GM12878 (cell line): Measurements from ENCODE around the gene MRPS18B. TPM values are rescaled to one million over a fixed set of nuclear protein-coding genes. Genes with fewer than 3 reads are reported as not detected.

ENCODE experiments used
- ATAC-seq: fragments of 200-7000 bp; cut with Tn5 transposase; 3 replicates; pipeline ENCODE4 v1.9.1; 2020; ENCODE audit warnings: mild to moderate bottlenecking, moderate library complexity
- Bru-seq: library from RNA; stranded (reverse); fragments of 400-500 nt; gene quantifications from one replicate; lab custom pipeline; 2021; lab: Mats Ljungman, UMichigan
- BruChase-seq, 2 experiments: library from RNA; stranded (reverse); fragments of 400-500 nt; gene quantifications; one replicate each; lab custom pipeline; 2021; lab: Mats Ljungman, UMichigan
- BruUV-seq: library from RNA; stranded (reverse); fragments of 400-500 nt; replicated peaks from 2 replicates; lab custom pipeline; 2021; lab: Mats Ljungman, UMichigan
- CTCF ChIA-PET: fragments of 300-600 bp; sonication (Branson Sonifier 250); formaldehyde crosslinking; extraction: SDS; loops from one replicate; lab custom pipeline; 2021; ENCODE audit warnings: inconsistent platforms; lab: Yijun Ruan, JAX
- POLR2A ChIA-PET: fragments of 350-600 bp; formaldehyde crosslinking; extraction: SDS; loops from one replicate; lab custom pipeline; 2021; ENCODE audit warnings: inconsistent platforms; lab: Charles Lee
- RAD21 ChIA-PET: fragments of 300-600 bp; sonication (Branson Sonifier 250); formaldehyde crosslinking; loops from one replicate; lab custom pipeline; 2023; ENCODE audit warnings: antibody characterized with exemption; ENCODE audit not compliant: unreplicated experiment; lab: Charles Lee
- SMC1A ChIA-PET: fragments of 300-600 bp; sonication (Branson Sonifier 250); formaldehyde crosslinking; loops from one replicate; lab custom pipeline; 2023; ENCODE audit not compliant: unreplicated experiment, uncharacterized antibody; lab: Charles Lee
- DNase-seq: peaks from one replicate; pipeline ENCODE4 v3.0.0-alpha.2; 2011; ENCODE audit warnings: low read depth, low spot score
- FAIRE-seq: peaks from 3 replicates; lab custom pipeline; 2011; peaks lifted over from hg19 to GRCh38; lab: Jason Lieb, UNC
- H2AFZ ChIP-seq: 2 replicates; pipeline ENCODE4 v1.6.0; 2011; ENCODE audit warnings: low read depth, low read length, control low read depth; ENCODE audit not compliant: control insufficient read depth
- H3K27ac ChIP-seq: 2 replicates; pipeline ENCODE4 v1.5.1; 2011; ENCODE audit warnings: control low read depth; ENCODE audit not compliant: control insufficient read depth, insufficient read depth
- H3K27me3 ChIP-seq, 2 experiments: replicated peaks in 1 of 2; 2 replicates each; pipeline versions ENCODE4 v1.6.0 to v1.6.1; 2011; ENCODE audit warnings: low read length in 1 of 2; ENCODE audit not compliant: control insufficient read depth in 2 of 2, insufficient read depth in 2 of 2
- H3K36me3 ChIP-seq, 2 experiments: 2 replicates each; pipeline ENCODE4 v1.5.1; 2011; ENCODE audit warnings: low read length in 1 of 2; ENCODE audit not compliant: control insufficient read depth in 2 of 2, insufficient read depth in 2 of 2
- H3K4me1 ChIP-seq: 2 replicates; pipeline ENCODE4 v1.6.1; 2011; ENCODE audit warnings: mild to moderate bottlenecking, low read length, moderate library complexity, mixed read lengths; ENCODE audit not compliant: control insufficient read depth, insufficient read depth
- H3K4me2 ChIP-seq: 2 replicates; pipeline ENCODE4 v1.6.0; 2011; ENCODE audit warnings: control low read depth; ENCODE audit not compliant: control insufficient read depth, insufficient read depth
- H3K4me3 ChIP-seq: fragments of 200-600 bp; sonication (generic); 2 replicates; pipeline ENCODE4 v1.5.1; 2016
- H3K79me2 ChIP-seq: 2 replicates; pipeline ENCODE4 v1.6.0; 2011; ENCODE audit warnings: low read length; ENCODE audit not compliant: control insufficient read depth, insufficient read depth
- H3K9ac ChIP-seq: 2 replicates; pipeline ENCODE4 v1.8.0; 2011; ENCODE audit warnings: low read length, control low read depth, mixed read lengths; ENCODE audit not compliant: control insufficient read depth, insufficient read depth
- H3K9me3 ChIP-seq: replicated peaks from 3 replicates; pipeline ENCODE4 v1.5.1; 2011; ENCODE audit warnings: mild to moderate bottlenecking, low read length; ENCODE audit not compliant: control insufficient read depth, insufficient read depth
- H4K20me1 ChIP-seq: 2 replicates; pipeline ENCODE4 v1.6.0; 2011; ENCODE audit not compliant: control insufficient read depth, insufficient read depth
- ATF2 ChIP-seq: IDR thresholded peaks from 2 replicates; pipeline ENCODE4 v1.6.1; 2012; ENCODE audit warnings: low read length, inconsistent platforms
- EZH2 ChIP-seq: IDR thresholded peaks from 2 replicates; pipeline ENCODE4 v1.6.1; 2012; ENCODE audit warnings: low read depth, mild to moderate bottlenecking, control low read depth, inconsistent platforms, low read length, borderline replicate concordance; ENCODE audit not compliant: control insufficient read depth
- GABPA ChIP-seq: IDR thresholded peaks from 2 replicates; pipeline ENCODE4 v1.6.1; 2014; ENCODE audit warnings: antibody characterized with exemption, low read depth, mild to moderate bottlenecking, inconsistent platforms
- NR2C1 ChIP-seq: fragments of 450-650 bp; IDR thresholded peaks from 2 replicates; pipeline ENCODE4 v1.6.1; 2017; ENCODE audit warnings: antibody characterized with exemption, mild to moderate bottlenecking, moderate library complexity
- NRF1 ChIP-seq: conservative IDR thresholded peaks from 2 replicates; pipeline ENCODE4 v1.6.1; 2011; ENCODE audit warnings: mild to moderate bottlenecking, low read depth, low read length, improper control_type of control experiment
- POLR2A ChIP-seq: IDR thresholded peaks from 2 replicates; pipeline ENCODE4 v1.6.1; 2011; ENCODE audit warnings: low read depth, mild to moderate bottlenecking, low read length
- RELA ChIP-seq: fragments of 450-650 bp; IDR thresholded peaks from 2 replicates; pipeline ENCODE4 v1.8.0; 2014; ENCODE audit warnings: borderline replicate concordance; ENCODE audit not compliant: partially characterized antibody
- SREBF2 ChIP-seq: IDR thresholded peaks from 2 replicates; pipeline ENCODE4 v1.6.1; 2012; ENCODE audit warnings: mild to moderate bottlenecking, low read length
- TAF1 ChIP-seq: IDR thresholded peaks from 2 replicates; pipeline ENCODE4 v1.6.1; 2011; ENCODE audit warnings: mild to moderate bottlenecking, low read depth, low read length, borderline replicate concordance
- TCF3 ChIP-seq: IDR thresholded peaks from 2 replicates; pipeline ENCODE4 v1.6.1; 2012; ENCODE audit warnings: low read depth, mild to moderate bottlenecking, low read length, borderline replicate concordance; ENCODE audit not compliant: insufficient read depth
- ZBTB40 ChIP-seq: fragments of 450-650 bp; IDR thresholded peaks from 2 replicates; pipeline ENCODE4 v1.6.1; 2016; ENCODE audit warnings: mild to moderate bottlenecking, moderate library complexity, borderline replicate concordance
- WGBS: methylation state at CpG from one replicate; pipeline ENCODE4 v1.1.6; 2016; ENCODE audit warnings: low lambda C conversion rate; ENCODE audit not compliant: insufficient replicate concordance, insufficient coverage; ENCODE audit errors: missing lambda C conversion rate; 5-methylcytosine and 5-hydroxymethylcytosine counted together
- in situ Hi-C: fragments of 300-500 bp; cut with MboI; formaldehyde crosslinking; loops from 9 replicates; pipeline ENCODE4 v1.14.3; 2018; ENCODE audit warnings: mixed read lengths
- intact Hi-C: fragments of 100-400 bp; cut with micrococcal nuclease; formaldehyde crosslinking; loops from one replicate; pipeline ENCODE4 v1.14.2; 2022; ENCODE audit not compliant: unreplicated experiment
- long read RNA-seq, 2 experiments: library from polyadenylated mRNA; unstranded; transcript quantifications; one replicate each; pipeline ENCODE4 v2.0.0, GENCODE V29; 2019 to 2020
- polyA minus RNA-seq, 3 experiments: library from RNA; depleted of rRNA, polyadenylated mRNA; stranded (reverse); fragments of >200 nt; gene quantifications; 2 replicates each; pipeline ENCODE4 v1.2.3, GENCODE V29; 2011
- polyA plus RNA-seq, 11 experiments: library from polyadenylated mRNA; depleted of rRNA in 4 of 11; unstranded in 6 of 11; stranded (reverse) in 5 of 11; fragments of >200 nt; fragmentation: Nextera tagmentation in 4 of 11; fragmentation: Illumina TruSeq in 1 of 11; extraction: Ambion mirVana in 4 of 11; extraction: Trizol in 1 of 11; gene quantifications; 1 replicate in 1 of 11; 2 replicates in 10 of 11; pipeline versions ENCODE4 v1.2.1 to v1.2.3, GENCODE V29; 2011 to 2016; ENCODE audit warnings: inconsistent platforms in 2 of 11, missing spikeins in 2 of 11, low read depth in 1 of 11
- total RNA-seq, 4 experiments: library from RNA; depleted of rRNA in 3 of 4; stranded (reverse); fragments of >200 nt in 3 of 4; fragmentation: Illumina TruSeq in 1 of 4; extraction: Trizol in 1 of 4; gene quantifications; 2 replicates each; pipeline versions ENCODE4 v1.2.1 to v1.2.3, GENCODE V29; 2013 to 2021

Gene MRPS18B
- total RNA-seq (2013; cell fraction: nucleolus; rRNA removed) = 29.8 and 30.1 TPM in 2 replicates
- total RNA-seq (2014; rRNA removed) = 108 and 113 TPM in 2 replicates
- 112 and 121 TPM in 2 replicates for total RNA-seq (2014; rRNA removed; fragmentation: Illumina TruSeq; extraction: Trizol)
- total RNA-seq (2021) = 80.9 and 87.7 TPM in 2 replicates
- polyA plus RNA-seq (2011; ENCODE audit: low read depth) = 75.6 TPM
- polyA plus RNA-seq (2011; rRNA removed) = 104 and 133 TPM in 2 replicates
- polyA plus RNA-seq (2011; cell fraction: cytosol; rRNA removed) = 163 and 222 TPM in 2 replicates
- polyA plus RNA-seq (2011; cell fraction: nucleus; rRNA removed) = 53.8 and 56.7 TPM in 2 replicates
- polyA plus RNA-seq (2012) = 87.0 and 101 TPM in 2 replicates
- 208 and 218 TPM in 2 replicates for polyA plus RNA-seq (2014; fragmentation: Illumina TruSeq; extraction: Trizol)
- polyA plus RNA-seq (2014; fragmentation: Nextera tagmentation; extraction: Ambion mirVana) = 100 to 1,000 TPM; 219 to 259 TPM
- 118 and 166 TPM in 2 replicates for polyA plus RNA-seq (2014; rRNA removed)
- 100 to 1,000 TPM; 132 to 147 TPM for polyA plus RNA-seq (2016; fragmentation: Nextera tagmentation; extraction: Ambion mirVana)
- polyA minus RNA-seq (2011; rRNA and poly(A)+ RNA removed) = 97.8 and 178 TPM in 2 replicates
- polyA minus RNA-seq (2011; cell fraction: cytosol; rRNA and poly(A)+ RNA removed) = 44.4 and 60.7 TPM in 2 replicates
- 21.8 and 28.8 TPM in 2 replicates for polyA minus RNA-seq (2011; cell fraction: nucleus; rRNA and poly(A)+ RNA removed)
- Bru-seq, nascent RNA = percentile 87 among the genes with signal in this experiment
- BruChase-seq, experiment 1, labeled RNA remaining after a 6-hour chase = percentile 87 among the genes with signal in this experiment
- percentile 90 among the genes with signal in this experiment for BruChase-seq, experiment 2, labeled RNA remaining after a 2-hour chase
- long read RNA-seq, experiment 1, transcript MRPS18B-206 (7 exons, 1,532 nt) = major isoform, 155 of 164 reads
- long read RNA-seq, experiment 1, partial matches to known transcripts = 4 of 164 reads
- long read RNA-seq, experiment 1, other reads (novel, unspliced or antisense) = 5 of 164 reads
- long read RNA-seq, experiment 2, transcript MRPS18B-206 (7 exons, 1,532 nt) = major isoform, 387 of 409 reads
- long read RNA-seq, experiment 2, partial matches to known transcripts = 10 of 409 reads
- long read RNA-seq, experiment 2, other reads (novel, unspliced or antisense) = 12 of 409 reads

GRCh38 chr6:30617565-30618269 lies at the start of gene MRPS18B:
Gene MRPS18B, plus strand, starts transcription at chr6:30617840. Its CDS starts 26 bp downstream, at chr6:30617866.
- Histone ChIP-seq H3K4me3 (peak within 1 kb of the TSS; percentile 80), H3K9me3 (no peaks in the 10 kb centered on the region; the same call in 2 of the 3 replicates), H3K79me2 (peaks cover 59% of the 10 kb centered on the region), H3K9ac (peak within 1 kb of the TSS; percentile 100), H2AFZ (peak within 1 kb of the TSS; percentile 99), H3K36me3 (peaks cover 5 to 36% of the 10 kb centered on the region in 2 experiments; a peak in 3 of 4 replicates), H3K4me1 (peaks cover 3% of the 10 kb centered on the region), H3K27ac (peak within 1 kb of the TSS; percentile 99), H3K27me3 (no peaks in the 10 kb centered on the region), H4K20me1 (0 out of 2 replicates have a peak, but pooled peaks cover 6% of the 10 kb centered on the region), H3K4me2 (peak within 1 kb of the TSS; percentile 94)
- intact Hi-C loops = loop anchor here (1.0 to 2.0 kb wide), 3 partner anchors 55 to 100 kb away; partner anchors contain the start of genes DHX16, GNL1, MDC1 and PRR3
- under 1% methylated on average over 34 of the region's 34 CpGs for whole genome bisulfite sequencing
- in situ Hi-C loops = loop anchor here (5.0 kb wide), 1 partner anchor 100 kb away; the partner anchor contains the start of gene MDC1
- SMC1A ChIA-PET = interaction anchor here (0.8 to 2.8 kb wide), 13 partner anchors 9 to 296 kb away, joined by 3 to 12 read pairs (median 4); partner anchors contain the start of genes ATAT1, C6orf136, DHX16 and VARS2
- POLR2A ChIA-PET = interaction anchor here (0.5 to 2.0 kb wide), 21 partner anchors 9 to 555 kb away, joined by 3 to 11 read pairs (median 4); partner anchors contain the start of genes ABCF1, ATAT1, DHX16 and NRM
- CTCF ChIA-PET = interaction anchor here (0.6 to 2.1 kb wide), 13 partner anchors 11 to 259 kb away, joined by 3 to 8 read pairs (median 5); partner anchors contain the start of genes DHX16 and PRR3
- ATAC-seq = peak; percentile 79
- BruUV-seq = TSS peak; percentile 86
- RAD21 ChIA-PET = interaction anchor here (0.9 to 1.5 kb wide), 2 partner anchors 88 to 113 kb away, joined by 4 to 8 read pairs; no protein-coding TSS in a partner anchor
- no peak for FAIRE-seq
- peak; percentile 99 for DNase-seq
- peak; percentile 56; the same call in 1 of the 2 replicates for TF ChIP-seq NR2C1
- no peak for TF ChIP-seq EZH2
- TF ChIP-seq POLR2A = peak; percentile 87
- peak; percentile 36; the same call in 1 of the 2 replicates for TF ChIP-seq TCF3
- peak; percentile 84; the same call in 1 of the 2 replicates for TF ChIP-seq ZBTB40
- TF ChIP-seq ATF2 = peak; percentile 9; the same call in 1 of the 2 replicates
- peak; percentile 59 for TF ChIP-seq NRF1
- no peak for TF ChIP-seq SREBF2
- TF ChIP-seq RELA = peak; percentile 52
- TF ChIP-seq TAF1 = peak; percentile 97
- peak; percentile 93 for TF ChIP-seq GABPA
